Superior temporal gyrus (tissue), 1 donor: Measurements from ENCODE around the gene RANBP3.
A peak's percentile ranks its signal among the peaks of the same experiment; 100 is the strongest.
"Not testable (repeated sequence)": the region's sequence is repeated elsewhere in the genome, so short reads cannot be mapped to it uniquely, and the experiment has no call there.

Experiments
- DNase-seq: peaks from one replicate; pipeline ENCODE4 v3.0.0-alpha.2; 2016; ENCODE audit errors: extremely low spot score

RANBP3 gene

GRCh38 chr19:5988517-5989387 lies 10.8 kb upstream of the RANBP3 start:
- DNase-seq = peak; percentile 22

- peak; percentile 94 for DNase-seq
Measured at GRCh38 chr19:5987077-5987818, 9.3 kb upstream of the RANBP3 start.

GRCh38 chr19:5985837-5986236 lies 7.9 kb upstream of the RANBP3 start:
- not testable (repeated sequence) for DNase-seq

GRCh38 chr19:5985098-5985783 lies 7.3 kb upstream of the RANBP3 start:
- DNase-seq = no peak

- no peak for DNase-seq
Measured at GRCh38 chr19:5984600-5984999, 6.7 kb upstream of the RANBP3 start.

GRCh38 chr19:5983367-5983955 lies 5.5 kb upstream of the RANBP3 start:
- DNase-seq = no peak

- no peak for DNase-seq
Measured at GRCh38 chr19:5978606-5979552, 939 bp upstream of the RANBP3 start.

- no peak for DNase-seq
Measured at GRCh38 chr19:5977222-5977784, 637 bp downstream of the RANBP3 start.

- DNase-seq = no peak
Measured at GRCh38 chr19:5976768-5977167, 1.2 kb downstream of the RANBP3 start.

- no peak for DNase-seq
Measured at GRCh38 chr19:5975388-5975728, 2.6 kb downstream of the RANBP3 start.

- no peak for DNase-seq
Measured at GRCh38 chr19:5974721-5975387, 3.1 kb downstream of the RANBP3 start.

GRCh38 chr19:5973867-5974635 lies 3.9 kb downstream of the RANBP3 start:
- no peak for DNase-seq

GRCh38 chr19:5973376-5973775 lies 4.6 kb downstream of the RANBP3 start:
- no peak for DNase-seq

- DNase-seq = no peak
Measured at GRCh38 chr19:5972355-5972731, 5.6 kb downstream of the RANBP3 start.

GRCh38 chr19:5971714-5972354 lies 6.1 kb downstream of the RANBP3 start:
- no peak for DNase-seq

GRCh38 chr19:5969476-5969875 lies 8.5 kb downstream of the RANBP3 start:
- DNase-seq = no peak

- DNase-seq = no peak
Measured at GRCh38 chr19:5968431-5969373, 9.2 kb downstream of the RANBP3 start.

GRCh38 chr19:5967994-5968430 lies 9.9 kb downstream of the RANBP3 start:
- DNase-seq = peak; percentile 88
